Stimulated activated CD4-positive, alpha-beta T cell treated with anti-CD3 and anti-CD28 coated beads, Interleukin-15, amount 100 ng/mL, for 1 hour (primary cell): Measurements from ENCODE around the gene GJA3.

ENCODE experiments used
- DNase-seq, 2 donors: peaks; one replicate each; pipeline ENCODE4 v3.0.0-alpha.2; 2020; ENCODE audit warnings: low read depth in 1 of 2, low spot score in 1 of 2

The GJA3 gene

DNA sequence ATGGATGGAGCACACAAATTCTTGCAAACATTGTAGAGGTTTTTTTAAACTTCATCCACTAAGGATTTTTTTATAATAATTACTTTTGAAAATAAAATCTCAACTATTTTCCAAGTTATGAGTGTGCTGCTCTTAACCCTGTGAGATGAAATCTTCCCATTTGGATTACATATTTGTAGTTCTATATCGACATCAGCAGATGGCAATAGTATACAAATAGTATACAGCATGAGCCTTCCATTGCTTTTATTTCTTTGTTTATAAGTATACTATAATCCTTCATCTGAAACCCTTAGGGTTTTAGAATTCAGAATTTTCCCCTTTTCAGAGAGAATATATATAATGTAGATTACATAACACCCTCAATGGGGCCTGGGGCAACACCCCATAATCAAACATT, 70.5 kb downstream of the GJA3 start:
- no peak for DNase-seq
